Femur (tissue), 1 donor: Measurements from ENCODE around the gene CWF19L1.
A peak's percentile ranks its signal among the peaks of the same experiment; 100 is the strongest.
"Not testable (repeated sequence)": the region's sequence is repeated elsewhere in the genome, so short reads cannot be mapped to it uniquely, and the experiment has no call there.

Source experiments
- DNase-seq: peaks from one replicate; pipeline ENCODE4 v3.0.0-alpha.2; 2017

CWF19L1 gene

GRCh38 chr10:100267239-100268104 is at the start of gene CWF19L1:
Gene CWF19L1, minus strand, starts transcription at chr10:100267638. Its CDS starts 45 bp downstream, at chr10:100267593.
- DNase-seq, result peak; percentile 95

- no peak for DNase-seq
Measured at GRCh38 chr10:100315615-100316014, 48.2 kb upstream of the CWF19L1 start.

GRCh38 chr10:100311298-100311697 is 43.9 kb upstream of the CWF19L1 start:
- DNase-seq, result no peak

- DNase-seq, result no peak
Measured at GRCh38 chr10:100307684-100308083, 40.2 kb upstream of the CWF19L1 start.

GRCh38 chr10:100306861-100307260 is 39.4 kb upstream of the CWF19L1 start:
- DNase-seq, result no peak

GRCh38 chr10:100304414-100304813 is 37.0 kb upstream of the CWF19L1 start:
- no peak for DNase-seq

GRCh38 chr10:100303724-100304319 is 36.4 kb upstream of the CWF19L1 start:
- no peak for DNase-seq

- DNase-seq, result not testable (repeated sequence)
Measured at GRCh38 chr10:100301123-100301522, 33.7 kb upstream of the CWF19L1 start.

GRCh38 chr10:100297242-100297641 is 29.8 kb upstream of the CWF19L1 start:
- DNase-seq, result no peak

GRCh38 chr10:100293066-100293465 is 25.6 kb upstream of the CWF19L1 start:
- no peak for DNase-seq

GRCh38 chr10:100292300-100292699 is 24.9 kb upstream of the CWF19L1 start:
- DNase-seq, result not testable (repeated sequence)

GRCh38 chr10:100291356-100291755 is 23.9 kb upstream of the CWF19L1 start:
- DNase-seq, result no peak

GRCh38 chr10:100289641-100290040 is 22.2 kb upstream of the CWF19L1 start:
- no peak for DNase-seq

- no peak for DNase-seq
Measured at GRCh38 chr10:100288196-100288595, 20.8 kb upstream of the CWF19L1 start.

- no peak for DNase-seq
Measured at GRCh38 chr10:100287756-100288155, 20.3 kb upstream of the CWF19L1 start.

- DNase-seq, result peak; percentile 93
Measured at GRCh38 chr10:100286051-100287033, 18.9 kb upstream of the CWF19L1 start, which contains the start of gene BLOC1S2. Gene BLOC1S2, minus strand, starts transcription at chr10:100286680. Its CDS starts 21 bp downstream, at chr10:100286659.

- DNase-seq, result not testable (repeated sequence)
Measured at GRCh38 chr10:100285326-100285725, 17.9 kb upstream of the CWF19L1 start.

GRCh38 chr10:100282907-100283306 is 15.5 kb upstream of the CWF19L1 start:
- DNase-seq, result no peak

- DNase-seq, result not testable (repeated sequence)
Measured at GRCh38 chr10:100276971-100277370, 9.5 kb upstream of the CWF19L1 start.

GRCh38 chr10:100265821-100266485 is 1.5 kb downstream of the CWF19L1 start:
- DNase-seq, result no peak

GRCh38 chr10:100254191-100254590 is 13.2 kb downstream of the CWF19L1 start:
- no peak for DNase-seq

- no peak for DNase-seq
Measured at GRCh38 chr10:100253041-100253440, 14.4 kb downstream of the CWF19L1 start.
